ENCODE measurements around the gene LRRC56.

- TF ChIP-seq CTCF (conservative IDR thresholded peaks at IDR 0.05; ENCODE audit: low read depth in 2 of 2) (no peak), POLR2AphosphoS5 (IDR thresholded peaks at IDR 0.05; ENCODE audit: low read depth) (no peak), EZH2phosphoT487 (IDR thresholded peaks at IDR 0.05; ENCODE audit: unreplicated experiment) (no peak), EZH2 (IDR thresholded peaks at IDR 0.05; ENCODE audit: low read depth, unreplicated experiment) (no peak), JUNB (IDR thresholded peaks at IDR 0.05; ENCODE audit: unreplicated experiment) (no peak), ZNF331 (CRISPR knock-in tag; IDR thresholded peaks at IDR 0.05; ENCODE audit: low read depth) (no peak), STAT1 (IDR thresholded peaks at IDR 0.05; ENCODE audit: unreplicated experiment) (no peak), ZNF462 (CRISPR knock-in tag; IDR thresholded peaks at IDR 0.05) (no peak), CREB1 (CRISPR knock-in tag; IDR thresholded peaks at IDR 0.05; ENCODE audit: low read depth) (no peak), ZNF114 (CRISPR knock-in tag; IDR thresholded peaks at IDR 0.05) (no peak)
- TF ChIP-seq, protein P1, sequence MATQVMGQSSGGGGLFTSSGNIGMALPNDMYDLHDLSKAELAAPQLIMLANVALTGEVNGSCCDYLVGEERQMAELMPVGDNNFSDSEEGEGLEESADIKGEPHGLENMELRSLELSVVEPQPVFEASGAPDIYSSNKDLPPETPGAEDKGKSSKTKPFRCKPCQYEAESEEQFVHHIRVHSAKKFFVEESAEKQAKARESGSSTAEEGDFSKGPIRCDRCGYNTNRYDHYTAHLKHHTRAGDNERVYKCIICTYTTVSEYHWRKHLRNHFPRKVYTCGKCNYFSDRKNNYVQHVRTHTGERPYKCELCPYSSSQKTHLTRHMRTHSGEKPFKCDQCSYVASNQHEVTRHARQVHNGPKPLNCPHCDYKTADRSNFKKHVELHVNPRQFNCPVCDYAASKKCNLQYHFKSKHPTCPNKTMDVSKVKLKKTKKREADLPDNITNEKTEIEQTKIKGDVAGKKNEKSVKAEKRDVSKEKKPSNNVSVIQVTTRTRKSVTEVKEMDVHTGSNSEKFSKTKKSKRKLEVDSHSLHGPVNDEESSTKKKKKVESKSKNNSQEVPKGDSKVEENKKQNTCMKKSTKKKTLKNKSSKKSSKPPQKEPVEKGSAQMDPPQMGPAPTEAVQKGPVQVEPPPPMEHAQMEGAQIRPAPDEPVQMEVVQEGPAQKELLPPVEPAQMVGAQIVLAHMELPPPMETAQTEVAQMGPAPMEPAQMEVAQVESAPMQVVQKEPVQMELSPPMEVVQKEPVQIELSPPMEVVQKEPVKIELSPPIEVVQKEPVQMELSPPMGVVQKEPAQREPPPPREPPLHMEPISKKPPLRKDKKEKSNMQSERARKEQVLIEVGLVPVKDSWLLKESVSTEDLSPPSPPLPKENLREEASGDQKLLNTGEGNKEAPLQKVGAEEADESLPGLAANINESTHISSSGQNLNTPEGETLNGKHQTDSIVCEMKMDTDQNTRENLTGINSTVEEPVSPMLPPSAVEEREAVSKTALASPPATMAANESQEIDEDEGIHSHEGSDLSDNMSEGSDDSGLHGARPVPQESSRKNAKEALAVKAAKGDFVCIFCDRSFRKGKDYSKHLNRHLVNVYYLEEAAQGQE (IDR thresholded peaks at IDR 0.05; ENCODE audit: unreplicated experiment): no peak
- TF ChIP-seq, protein P2, sequence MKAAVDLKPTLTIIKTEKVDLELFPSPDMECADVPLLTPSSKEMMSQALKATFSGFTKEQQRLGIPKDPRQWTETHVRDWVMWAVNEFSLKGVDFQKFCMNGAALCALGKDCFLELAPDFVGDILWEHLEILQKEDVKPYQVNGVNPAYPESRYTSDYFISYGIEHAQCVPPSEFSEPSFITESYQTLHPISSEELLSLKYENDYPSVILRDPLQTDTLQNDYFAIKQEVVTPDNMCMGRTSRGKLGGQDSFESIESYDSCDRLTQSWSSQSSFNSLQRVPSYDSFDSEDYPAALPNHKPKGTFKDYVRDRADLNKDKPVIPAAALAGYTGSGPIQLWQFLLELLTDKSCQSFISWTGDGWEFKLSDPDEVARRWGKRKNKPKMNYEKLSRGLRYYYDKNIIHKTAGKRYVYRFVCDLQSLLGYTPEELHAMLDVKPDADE (IDR thresholded peaks at IDR 0.05): no peak
Measured at GRCh38 chr11:541433-541885, 4.1 kb downstream of the LRRC56 start.

All from GM23338 (cell line).